GM12878 (cell line): ENCODE measurements around the gene COPE. TPM values are rescaled to one million over a fixed set of nuclear protein-coding genes. Genes with fewer than 3 reads are reported as not detected.

ENCODE experiments used
- ATAC-seq: fragments of 200-7000 bp; cut with Tn5 transposase; 3 replicates; pipeline ENCODE4 v1.9.1; 2020; ENCODE audit warnings: mild to moderate bottlenecking, moderate library complexity
- BruUV-seq: library from RNA; stranded (reverse); fragments of 400-500 nt; replicated peaks from 2 replicates; lab custom pipeline; 2021; lab: Mats Ljungman, UMichigan
- CTCF ChIA-PET: fragments of 300-600 bp; sonication (Branson Sonifier 250); formaldehyde crosslinking; extraction: SDS; loops from one replicate; lab custom pipeline; 2021; ENCODE audit warnings: inconsistent platforms; lab: Yijun Ruan, JAX
- POLR2A ChIA-PET: fragments of 350-600 bp; formaldehyde crosslinking; extraction: SDS; loops from one replicate; lab custom pipeline; 2021; ENCODE audit warnings: inconsistent platforms; lab: Charles Lee
- RAD21 ChIA-PET: fragments of 300-600 bp; sonication (Branson Sonifier 250); formaldehyde crosslinking; loops from one replicate; lab custom pipeline; 2023; ENCODE audit warnings: antibody characterized with exemption; ENCODE audit not compliant: unreplicated experiment; lab: Charles Lee
- SMC1A ChIA-PET: fragments of 300-600 bp; sonication (Branson Sonifier 250); formaldehyde crosslinking; loops from one replicate; lab custom pipeline; 2023; ENCODE audit not compliant: unreplicated experiment, uncharacterized antibody; lab: Charles Lee
- DNase-seq: peaks from one replicate; pipeline ENCODE4 v3.0.0-alpha.2; 2011; ENCODE audit warnings: low read depth, low spot score
- FAIRE-seq: peaks from 3 replicates; lab custom pipeline; 2011; peaks lifted over from hg19 to GRCh38; lab: Jason Lieb, UNC
- H2AFZ ChIP-seq: 2 replicates; pipeline ENCODE4 v1.6.0; 2011; ENCODE audit warnings: low read depth, low read length, control low read depth; ENCODE audit not compliant: control insufficient read depth
- H3K27ac ChIP-seq: 2 replicates; pipeline ENCODE4 v1.5.1; 2011; ENCODE audit warnings: control low read depth; ENCODE audit not compliant: control insufficient read depth, insufficient read depth
- H3K27me3 ChIP-seq, 2 experiments: replicated peaks in 1 of 2; 2 replicates each; pipeline versions ENCODE4 v1.6.0 to v1.6.1; 2011; ENCODE audit warnings: low read length in 1 of 2; ENCODE audit not compliant: control insufficient read depth in 2 of 2, insufficient read depth in 2 of 2
- H3K36me3 ChIP-seq, 2 experiments: 2 replicates each; pipeline ENCODE4 v1.5.1; 2011; ENCODE audit warnings: low read length in 1 of 2; ENCODE audit not compliant: control insufficient read depth in 2 of 2, insufficient read depth in 2 of 2
- H3K4me1 ChIP-seq: 2 replicates; pipeline ENCODE4 v1.6.1; 2011; ENCODE audit warnings: mild to moderate bottlenecking, low read length, moderate library complexity, mixed read lengths; ENCODE audit not compliant: control insufficient read depth, insufficient read depth
- H3K4me2 ChIP-seq: 2 replicates; pipeline ENCODE4 v1.6.0; 2011; ENCODE audit warnings: control low read depth; ENCODE audit not compliant: control insufficient read depth, insufficient read depth
- H3K4me3 ChIP-seq: fragments of 200-600 bp; sonication (generic); 2 replicates; pipeline ENCODE4 v1.5.1; 2016
- H3K79me2 ChIP-seq: 2 replicates; pipeline ENCODE4 v1.6.0; 2011; ENCODE audit warnings: low read length; ENCODE audit not compliant: control insufficient read depth, insufficient read depth
- H3K9ac ChIP-seq: 2 replicates; pipeline ENCODE4 v1.8.0; 2011; ENCODE audit warnings: low read length, control low read depth, mixed read lengths; ENCODE audit not compliant: control insufficient read depth, insufficient read depth
- H3K9me3 ChIP-seq: replicated peaks from 3 replicates; pipeline ENCODE4 v1.5.1; 2011; ENCODE audit warnings: mild to moderate bottlenecking, low read length; ENCODE audit not compliant: control insufficient read depth, insufficient read depth
- H4K20me1 ChIP-seq: 2 replicates; pipeline ENCODE4 v1.6.0; 2011; ENCODE audit not compliant: control insufficient read depth, insufficient read depth
- LARP7 ChIP-seq: fragments of 450-650 bp; IDR thresholded peaks from 2 replicates; pipeline ENCODE4 v1.6.1; 2017; ENCODE audit warnings: mild to moderate bottlenecking
- MEF2B ChIP-seq: fragments of 450-650 bp; IDR thresholded peaks from 2 replicates; pipeline ENCODE4 v1.6.1; 2018; ENCODE audit warnings: mild to moderate bottlenecking, moderate library complexity; ENCODE audit not compliant: partially characterized antibody, poor library complexity, severe bottlenecking
- MTA2 ChIP-seq: fragments of 450-650 bp; IDR thresholded peaks from 2 replicates; pipeline ENCODE4 v1.6.1; 2016; ENCODE audit warnings: low read depth, mild to moderate bottlenecking, moderate library complexity
- NR2C1 ChIP-seq: fragments of 450-650 bp; IDR thresholded peaks from 2 replicates; pipeline ENCODE4 v1.6.1; 2017; ENCODE audit warnings: antibody characterized with exemption, mild to moderate bottlenecking, moderate library complexity
- SP1 ChIP-seq: IDR thresholded peaks from one replicate; pipeline ENCODE4 v1.6.1; 2011; ENCODE audit warnings: low read depth, low read length
- STAT3 ChIP-seq: IDR thresholded peaks from 2 replicates; pipeline ENCODE4 v1.6.1; 2011; ENCODE audit warnings: low read depth, low read length, improper control_type of control experiment
- WRNIP1 ChIP-seq: IDR thresholded peaks from 2 replicates; pipeline ENCODE4 v1.6.1; 2011; ENCODE audit warnings: low read depth, low read length, improper control_type of control experiment, borderline replicate concordance
- WGBS: methylation state at CpG from one replicate; pipeline ENCODE4 v1.1.6; 2016; ENCODE audit warnings: low lambda C conversion rate; ENCODE audit not compliant: insufficient replicate concordance, insufficient coverage; ENCODE audit errors: missing lambda C conversion rate; 5-methylcytosine and 5-hydroxymethylcytosine counted together
- in situ Hi-C: fragments of 300-500 bp; cut with MboI; formaldehyde crosslinking; loops from 9 replicates; pipeline ENCODE4 v1.14.3; 2018; ENCODE audit warnings: mixed read lengths
- intact Hi-C: fragments of 100-400 bp; cut with micrococcal nuclease; formaldehyde crosslinking; loops from one replicate; pipeline ENCODE4 v1.14.2; 2022; ENCODE audit not compliant: unreplicated experiment
- polyA plus RNA-seq, 11 experiments: library from polyadenylated mRNA; depleted of rRNA in 4 of 11; unstranded in 6 of 11; stranded (reverse) in 5 of 11; fragments of >200 nt; fragmentation: Nextera tagmentation in 4 of 11; fragmentation: Illumina TruSeq in 1 of 11; extraction: Ambion mirVana in 4 of 11; extraction: Trizol in 1 of 11; gene quantifications; 1 replicate in 1 of 11; 2 replicates in 10 of 11; pipeline versions ENCODE4 v1.2.1 to v1.2.3, GENCODE V29; 2011 to 2016; ENCODE audit warnings: inconsistent platforms in 2 of 11, missing spikeins in 2 of 11, low read depth in 1 of 11
- total RNA-seq, 4 experiments: library from RNA; depleted of rRNA in 3 of 4; stranded (reverse); fragments of >200 nt in 3 of 4; fragmentation: Illumina TruSeq in 1 of 4; extraction: Trizol in 1 of 4; gene quantifications; 2 replicates each; pipeline versions ENCODE4 v1.2.1 to v1.2.3, GENCODE V29; 2013 to 2021
- TF ChIP-seq, protein P1 (sequence below): fragments of 150-350 bp; IDR thresholded peaks from 2 replicates; pipeline ENCODE4 v1.6.1; 2014; ENCODE audit warnings: mild to moderate bottlenecking, low read depth, low read length

Gene COPE
- total and polyA plus RNA-seq, 10 of the 15 experiments (the other 5 are each of a cell fraction or from before 2014, with no cell fraction given), result 3.5 to 464 (median 222) TPM

DNA sequence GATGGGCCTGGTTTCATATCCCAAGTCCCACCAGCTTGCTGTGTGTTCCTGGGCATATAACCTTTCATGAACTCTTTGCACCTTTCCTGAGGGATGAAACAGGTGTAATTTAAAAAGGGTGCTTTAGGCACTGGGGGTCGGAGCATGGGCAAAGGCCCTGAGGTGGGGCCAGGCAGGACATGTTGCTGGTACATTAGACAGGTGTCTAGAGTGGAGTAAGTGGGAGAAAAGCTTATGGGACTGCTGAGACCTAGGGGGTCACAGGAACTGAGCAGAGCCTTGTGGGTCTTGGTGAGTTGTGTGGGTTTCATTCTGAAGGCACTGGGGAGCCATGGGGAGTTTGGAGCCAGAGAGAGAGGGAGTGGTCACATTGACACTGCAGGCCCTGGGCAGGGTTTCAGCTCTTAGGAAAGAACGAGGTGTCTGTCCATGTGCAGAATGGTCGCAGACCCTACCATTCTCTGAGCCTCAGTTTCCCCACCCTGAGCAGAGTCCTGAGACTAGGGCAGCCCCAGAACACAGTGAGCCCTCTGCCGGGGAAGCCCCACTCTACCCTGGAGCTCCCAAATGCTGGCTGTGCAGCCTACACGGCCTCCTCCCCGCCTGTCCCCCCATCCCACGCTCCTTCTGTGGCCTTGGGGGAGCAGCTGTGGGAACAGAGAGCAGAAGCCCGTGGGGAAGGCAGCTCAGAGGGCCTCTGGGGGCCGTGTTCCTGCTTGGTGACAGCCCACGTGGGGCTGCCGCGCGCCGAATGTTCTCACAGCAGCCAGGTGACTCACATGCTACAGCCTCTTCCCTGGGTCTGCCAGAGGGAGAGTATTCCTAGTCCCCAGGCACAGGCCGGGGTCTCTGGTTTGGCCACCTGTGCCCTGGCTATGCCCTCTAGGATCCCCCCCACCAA is 29.1 kb upstream of the COPE start:
- H3K9ac ChIP-seq, result no peak overlapping the region
- no peak overlapping the region for H2AFZ ChIP-seq
- intact Hi-C loops (no loop called here), in situ Hi-C loops (no loop called here)
- H4K20me1 ChIP-seq, result no peaks in the 10 kb centered on the region
- ChIA-PET CTCF (no interaction called here), SMC1A (interaction anchor here (0.6 to 0.9 kb wide), 3 partner anchors 39 to 874 kb away, joined by 3 to 4 read pairs (median 3); no protein-coding TSS in a partner anchor), POLR2A (no interaction called here), RAD21 (interaction anchor here (1.4 kb wide), 1 partner anchor 11 kb away, joined by 5 read pairs; no protein-coding TSS in a partner anchor)
- peaks cover 14% of the 10 kb centered on the region for H3K4me1 ChIP-seq
- no TSS peak for BruUV-seq
- no peak overlapping the region for H3K4me3 ChIP-seq
- no peaks in the 10 kb centered on the region for H3K36me3 ChIP-seq
- H3K4me2 ChIP-seq, result no peak overlapping the region
- no peaks in the 10 kb centered on the region for H3K79me2 ChIP-seq
- WGBS, result 31% methylated on average over 13 of the region's 15 CpGs
- DNase-seq, result no peak
- no peaks in the 10 kb centered on the region for H3K9me3 ChIP-seq
- H3K27ac ChIP-seq, result no peak overlapping the region
- FAIRE-seq, result no peak
- H3K27me3 ChIP-seq, result no peaks in the 10 kb centered on the region
- no peak for ATAC-seq
- TF ChIP-seq MEF2B, result peak; percentile 68
- no peak for TF ChIP-seq NR2C1
- TF ChIP-seq, all 136 proteins: peak for 1

DNA sequence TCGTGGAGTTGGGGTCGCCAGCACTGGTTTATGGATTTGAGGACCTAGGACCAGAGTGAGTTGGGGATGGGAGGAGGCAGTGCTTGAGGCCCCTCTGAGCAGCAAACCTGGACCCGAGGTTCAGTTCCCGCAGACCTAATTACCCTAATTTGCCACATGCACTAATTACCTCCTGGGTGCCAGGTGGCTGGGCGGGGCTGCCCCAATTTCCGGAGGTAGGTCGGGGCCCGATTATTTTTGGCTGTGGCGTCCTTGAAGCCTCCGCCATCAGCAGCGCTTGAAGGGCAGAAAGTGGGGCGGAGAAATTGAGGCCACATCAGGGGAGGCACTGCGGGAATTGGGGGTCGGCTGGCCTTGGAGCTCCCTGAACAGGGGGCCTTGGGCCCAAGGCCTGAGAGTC is 27.7 kb upstream of the COPE start:
- WGBS, result 36% methylated on average over 14 of the region's 14 CpGs
- ATAC-seq (peak; percentile 25; the same call in 2 of the 3 replicates), DNase-seq (no peak), FAIRE-seq (no peak)
- Histone ChIP-seq H3K36me3 (no peaks in the 10 kb centered on the region), H2AFZ (peak overlapping the region; percentile 23), H3K79me2 (no peaks in the 10 kb centered on the region), H3K4me1 (peaks cover 14% of the 10 kb centered on the region), H3K27me3 (0 out of 4 replicates have a peak, but pooled peaks cover 0 to under 1% of the 10 kb centered on the region in 2 experiments), H3K9me3 (no peaks in the 10 kb centered on the region), H3K9ac (no peak overlapping the region), H3K4me2 (0 out of 2 replicates have a peak overlapping the region, but pooled peaks have one; percentile 13), H3K27ac (no peak overlapping the region), H3K4me3 (no peak overlapping the region), H4K20me1 (no peaks in the 10 kb centered on the region)
- CTCF ChIA-PET, result no interaction called here
- SMC1A ChIA-PET, result interaction anchor here (1.6 kb wide), 1 partner anchor 27 kb away, joined by 3 read pairs; the partner anchor contains the start of genes COPE and DDX49
- RAD21 ChIA-PET, result interaction anchor here (1.4 kb wide), 1 partner anchor 10 kb away, joined by 5 read pairs; no protein-coding TSS in a partner anchor
- BruUV-seq, result no TSS peak
- POLR2A ChIA-PET, result no interaction called here
- intact Hi-C loops, result no loop called here
- in situ Hi-C loops, result no loop called here
- TF ChIP-seq WRNIP1, result no peak
- TF ChIP-seq, protein P1, sequence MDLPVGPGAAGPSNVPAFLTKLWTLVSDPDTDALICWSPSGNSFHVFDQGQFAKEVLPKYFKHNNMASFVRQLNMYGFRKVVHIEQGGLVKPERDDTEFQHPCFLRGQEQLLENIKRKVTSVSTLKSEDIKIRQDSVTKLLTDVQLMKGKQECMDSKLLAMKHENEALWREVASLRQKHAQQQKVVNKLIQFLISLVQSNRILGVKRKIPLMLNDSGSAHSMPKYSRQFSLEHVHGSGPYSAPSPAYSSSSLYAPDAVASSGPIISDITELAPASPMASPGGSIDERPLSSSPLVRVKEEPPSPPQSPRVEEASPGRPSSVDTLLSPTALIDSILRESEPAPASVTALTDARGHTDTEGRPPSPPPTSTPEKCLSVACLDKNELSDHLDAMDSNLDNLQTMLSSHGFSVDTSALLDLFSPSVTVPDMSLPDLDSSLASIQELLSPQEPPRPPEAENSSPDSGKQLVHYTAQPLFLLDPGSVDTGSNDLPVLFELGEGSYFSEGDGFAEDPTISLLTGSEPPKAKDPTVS, result no peak
- no peak for TF ChIP-seq SP1
- no peak for TF ChIP-seq LARP7
- TF ChIP-seq MTA2, result peak; percentile 44
- TF ChIP-seq STAT3, result no peak
